UCSD-AML1 (cell line): Measurements from ENCODE around the gene ELK3.

Experiments used
- DNase-seq: peaks from one replicate; lab custom pipeline; 2025; ENCODE audit not compliant: unreplicated experiment; lab: John Stamatoyannopoulos, UW

ELK3 gene

GRCh38 chr12:96187956-96188355, 6.2 kb upstream of the ELK3 start:
- no peak for DNase-seq

GRCh38 chr12:96189781-96190180, 4.4 kb upstream of the ELK3 start:
- DNase-seq: no peak

- no peak for DNase-seq
These were observed 3.6 kb upstream of the ELK3 start for GRCh38 chr12:96190413-96191108.

- no peak for DNase-seq
These were observed 1.1 kb upstream of the ELK3 start for GRCh38 chr12:96192926-96193573.

- no peak for DNase-seq
These were observed 358 bp downstream of the ELK3 start for GRCh38 chr12:96194576-96194889.

- peak; percentile 60 for DNase-seq
These were observed 1.0 kb downstream of the ELK3 start for GRCh38 chr12:96194971-96195844.

- peak; percentile 60 for DNase-seq
These were observed 1.8 kb downstream of the ELK3 start for GRCh38 chr12:96195845-96196451.

GRCh38 chr12:96196781-96197180, 2.6 kb downstream of the ELK3 start:
- DNase-seq: no peak

- no peak for DNase-seq
These were observed 3.5 kb downstream of the ELK3 start for GRCh38 chr12:96197503-96198272.

- no peak for DNase-seq
These were observed 4.8 kb downstream of the ELK3 start for GRCh38 chr12:96198965-96199364.

GRCh38 chr12:96199464-96199863, 5.3 kb downstream of the ELK3 start:
- no peak for DNase-seq

GRCh38 chr12:96201272-96202227, 7.4 kb downstream of the ELK3 start:
- DNase-seq: no peak

- DNase-seq: no peak
These were observed 10.2 kb downstream of the ELK3 start for GRCh38 chr12:96204381-96204780.

GRCh38 chr12:96205908-96206307, 11.7 kb downstream of the ELK3 start:
- DNase-seq: no peak

- DNase-seq: no peak
These were observed 12.9 kb downstream of the ELK3 start for GRCh38 chr12:96206936-96207662.

GRCh38 chr12:96208346-96208745, 14.2 kb downstream of the ELK3 start:
- no peak for DNase-seq

GRCh38 chr12:96208801-96209549, 14.8 kb downstream of the ELK3 start:
- DNase-seq: peak; percentile 25

- DNase-seq: peak; percentile 17
These were observed 16.3 kb downstream of the ELK3 start for GRCh38 chr12:96210376-96211055.
